PFSK-1 (cell line): ENCODE measurements around the gene STIM1.

Experiments used
- POLR2AphosphoS5 ChIP-seq: IDR thresholded peaks from 2 replicates; pipeline ENCODE4 v1.6.1; 2012; ENCODE audit warnings: low read depth, mild to moderate bottlenecking, control low read depth, low read length, moderate library complexity
- SIN3A ChIP-seq: IDR thresholded peaks from 2 replicates; pipeline ENCODE4 v1.6.1; 2012; ENCODE audit warnings: mild to moderate bottlenecking, low read length, moderate library complexity, borderline replicate concordance; ENCODE audit not compliant: insufficient read depth
- TAF1 ChIP-seq: IDR thresholded peaks from 2 replicates; pipeline ENCODE4 v1.6.1; 2012; ENCODE audit warnings: low read length, control low read depth, borderline replicate concordance; ENCODE audit not compliant: insufficient read depth
- TF ChIP-seq, protein P1 (sequence below), 2 experiments: IDR thresholded peaks; 2 replicates each; pipeline versions ENCODE4 v1.6.1 to v1.8.0; 2011 to 2012; ENCODE audit warnings: low read depth in 2 of 2, low read length in 2 of 2, control low read depth in 1 of 2, inconsistent platforms in 1 of 2, mild to moderate bottlenecking in 1 of 2, moderate library complexity in 1 of 2; ENCODE audit not compliant: insufficient read depth in 1 of 2

DNA sequence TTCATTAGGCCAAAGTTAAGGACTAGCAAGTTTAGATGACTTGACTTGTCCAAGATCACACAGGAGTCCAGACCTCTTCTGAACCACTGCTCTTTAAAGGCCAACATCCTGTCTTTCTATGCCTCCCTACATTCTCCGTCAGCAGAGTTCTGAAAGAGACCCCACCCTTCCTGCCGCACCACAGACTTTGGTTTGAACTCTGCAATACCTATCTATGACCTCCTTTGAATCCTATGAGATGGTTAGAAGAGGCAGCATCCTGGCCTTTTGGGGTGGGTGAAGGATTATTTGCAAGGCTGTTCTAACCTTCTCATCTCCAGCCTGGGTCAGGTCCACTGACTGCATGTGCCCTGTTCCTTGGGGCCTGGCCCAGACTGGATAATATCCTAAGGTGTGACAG is 234.8 kb downstream of the STIM1 start:
- TF ChIP-seq SIN3A (no peak), POLR2AphosphoS5 (no peak), TAF1 (no peak)
- TF ChIP-seq, protein P1, sequence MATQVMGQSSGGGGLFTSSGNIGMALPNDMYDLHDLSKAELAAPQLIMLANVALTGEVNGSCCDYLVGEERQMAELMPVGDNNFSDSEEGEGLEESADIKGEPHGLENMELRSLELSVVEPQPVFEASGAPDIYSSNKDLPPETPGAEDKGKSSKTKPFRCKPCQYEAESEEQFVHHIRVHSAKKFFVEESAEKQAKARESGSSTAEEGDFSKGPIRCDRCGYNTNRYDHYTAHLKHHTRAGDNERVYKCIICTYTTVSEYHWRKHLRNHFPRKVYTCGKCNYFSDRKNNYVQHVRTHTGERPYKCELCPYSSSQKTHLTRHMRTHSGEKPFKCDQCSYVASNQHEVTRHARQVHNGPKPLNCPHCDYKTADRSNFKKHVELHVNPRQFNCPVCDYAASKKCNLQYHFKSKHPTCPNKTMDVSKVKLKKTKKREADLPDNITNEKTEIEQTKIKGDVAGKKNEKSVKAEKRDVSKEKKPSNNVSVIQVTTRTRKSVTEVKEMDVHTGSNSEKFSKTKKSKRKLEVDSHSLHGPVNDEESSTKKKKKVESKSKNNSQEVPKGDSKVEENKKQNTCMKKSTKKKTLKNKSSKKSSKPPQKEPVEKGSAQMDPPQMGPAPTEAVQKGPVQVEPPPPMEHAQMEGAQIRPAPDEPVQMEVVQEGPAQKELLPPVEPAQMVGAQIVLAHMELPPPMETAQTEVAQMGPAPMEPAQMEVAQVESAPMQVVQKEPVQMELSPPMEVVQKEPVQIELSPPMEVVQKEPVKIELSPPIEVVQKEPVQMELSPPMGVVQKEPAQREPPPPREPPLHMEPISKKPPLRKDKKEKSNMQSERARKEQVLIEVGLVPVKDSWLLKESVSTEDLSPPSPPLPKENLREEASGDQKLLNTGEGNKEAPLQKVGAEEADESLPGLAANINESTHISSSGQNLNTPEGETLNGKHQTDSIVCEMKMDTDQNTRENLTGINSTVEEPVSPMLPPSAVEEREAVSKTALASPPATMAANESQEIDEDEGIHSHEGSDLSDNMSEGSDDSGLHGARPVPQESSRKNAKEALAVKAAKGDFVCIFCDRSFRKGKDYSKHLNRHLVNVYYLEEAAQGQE (IDR thresholded peaks at IDR 0.05; ENCODE audit: insufficient read depth in 1 of 2, low read depth in 2 of 2, low read length in 2 of 2) = no peak
